Amygdala (tissue), 56 donors: ENCODE data around the gene SUGP2.
"Not testable (repeated sequence)": the region's sequence is repeated elsewhere in the genome, so short reads cannot be mapped to it uniquely, and the experiment has no call there.

ENCODE experiments used
- DNase-seq, 56 donors: peaks; one replicate each; lab custom pipeline; 2025; lab: John Stamatoyannopoulos, UW

The SUGP2 gene

GRCh38 chr19:18961767-18962620, 71.3 kb downstream of the SUGP2 start:
- peak in 1 of 56 donors; percentile 13 for DNase-seq

GRCh38 chr19:18960370-18960769, 72.9 kb downstream of the SUGP2 start:
- DNase-seq, result no peak

GRCh38 chr19:18955042-18955441, 78.3 kb downstream of the SUGP2 start:
- DNase-seq, result no peak

GRCh38 chr19:18954094-18954493, 79.2 kb downstream of the SUGP2 start:
- no peak for DNase-seq

- DNase-seq, result not testable (repeated sequence)
Observed at GRCh38 chr19:18952364-18953003, 80.8 kb downstream of the SUGP2 start.

GRCh38 chr19:18951721-18952281, 81.5 kb downstream of the SUGP2 start:
- DNase-seq, result no peak

- no peak for DNase-seq
Observed at GRCh38 chr19:18949858-18950257, 83.5 kb downstream of the SUGP2 start.

- no peak for DNase-seq
Observed at GRCh38 chr19:18948976-18949356, 84.4 kb downstream of the SUGP2 start.

- DNase-seq, result peak in 8 of 56 donors; percentile 6 to 45 (median 22)
Observed at GRCh38 chr19:18948075-18948975, 85.0 kb downstream of the SUGP2 start.

GRCh38 chr19:18946918-18947317, 86.4 kb downstream of the SUGP2 start:
- DNase-seq, result no peak

- DNase-seq, result no peak
Observed at GRCh38 chr19:18946335-18946734, 87.0 kb downstream of the SUGP2 start.

- DNase-seq, result no peak
Observed at GRCh38 chr19:18945297-18945696, 88.0 kb downstream of the SUGP2 start.

- peak in 3 of 56 donors; percentile 7 to 18 (median 9) for DNase-seq
Observed at GRCh38 chr19:18943465-18943864, 89.9 kb downstream of the SUGP2 start.

- DNase-seq, result no peak
Observed at GRCh38 chr19:18942692-18943091, 90.6 kb downstream of the SUGP2 start.

GRCh38 chr19:18941628-18942354, 91.5 kb downstream of the SUGP2 start:
- peak in 7 of 56 donors; percentile 7 to 53 (median 14) for DNase-seq
